ENCODE results near the gene OR51A4.
"Not testable (repeated sequence)": the region's sequence is repeated elsewhere in the genome, so short reads cannot be mapped to it uniquely, and the experiment has no call there.

OR51A4 gene

GRCh38 chr11:4957396-4957795, 10.0 kb upstream of the OR51A4 start:
- Histone ChIP-seq H3K4me3 (ENCODE audit: low read depth, low read length, poor library complexity, severe bottlenecking) (no peak overlapping the region), H2AFZ (ENCODE audit: low read length) (no peak overlapping the region), H3K4me2 (ENCODE audit: low read length) (no peak overlapping the region), H3K79me2 (ENCODE audit: insufficient read depth, low read length) (no peaks in the 10 kb centered on the region), H3F3A (ENCODE audit: insufficient read depth, low read length) (no peaks in the 10 kb centered on the region), H3K9me3 (ENCODE audit: low read length) (no peaks in the 10 kb centered on the region), H3K27me3 (ENCODE audit: insufficient read depth, low read length) (no peaks in the 10 kb centered on the region), H3K27ac (ENCODE audit: low read depth, low read length, poor library complexity, severe bottlenecking) (no peak overlapping the region), H4K20me1 (ENCODE audit: insufficient read depth, low read length) (no peaks in the 10 kb centered on the region), H3K36me3 (ENCODE audit: insufficient read depth, low read length) (no peaks in the 10 kb centered on the region), H3K4me1 (ENCODE audit: insufficient read depth, low read length, severe bottlenecking) (no peaks in the 10 kb centered on the region), H3K9me2 (ENCODE audit: low read depth, low read length) (no peaks in the 10 kb centered on the region), H3K9ac (ENCODE audit: low read length) (no peak overlapping the region)
- TF ChIP-seq EZH2 (IDR thresholded peaks at IDR 0.05; ENCODE audit: borderline replicate concordance, low read length): no peak
- TF ChIP-seq, protein P1, sequence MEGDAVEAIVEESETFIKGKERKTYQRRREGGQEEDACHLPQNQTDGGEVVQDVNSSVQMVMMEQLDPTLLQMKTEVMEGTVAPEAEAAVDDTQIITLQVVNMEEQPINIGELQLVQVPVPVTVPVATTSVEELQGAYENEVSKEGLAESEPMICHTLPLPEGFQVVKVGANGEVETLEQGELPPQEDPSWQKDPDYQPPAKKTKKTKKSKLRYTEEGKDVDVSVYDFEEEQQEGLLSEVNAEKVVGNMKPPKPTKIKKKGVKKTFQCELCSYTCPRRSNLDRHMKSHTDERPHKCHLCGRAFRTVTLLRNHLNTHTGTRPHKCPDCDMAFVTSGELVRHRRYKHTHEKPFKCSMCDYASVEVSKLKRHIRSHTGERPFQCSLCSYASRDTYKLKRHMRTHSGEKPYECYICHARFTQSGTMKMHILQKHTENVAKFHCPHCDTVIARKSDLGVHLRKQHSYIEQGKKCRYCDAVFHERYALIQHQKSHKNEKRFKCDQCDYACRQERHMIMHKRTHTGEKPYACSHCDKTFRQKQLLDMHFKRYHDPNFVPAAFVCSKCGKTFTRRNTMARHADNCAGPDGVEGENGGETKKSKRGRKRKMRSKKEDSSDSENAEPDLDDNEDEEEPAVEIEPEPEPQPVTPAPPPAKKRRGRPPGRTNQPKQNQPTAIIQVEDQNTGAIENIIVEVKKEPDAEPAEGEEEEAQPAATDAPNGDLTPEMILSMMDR (IDR thresholded peaks at IDR 0.05; ENCODE audit: low read length): no peak

- H3K9me2 ChIP-seq (ENCODE audit: low read depth, low read length); H3K79me2 ChIP-seq (ENCODE audit: insufficient read depth, low read length); H3K4me1 ChIP-seq (ENCODE audit: insufficient read depth, low read length, severe bottlenecking); H3K9ac ChIP-seq (ENCODE audit: low read length); H3K27me3 ChIP-seq (ENCODE audit: insufficient read depth, low read length); H3K9me3 ChIP-seq (ENCODE audit: low read length); H3K4me2 ChIP-seq (ENCODE audit: low read length); H3K36me3 ChIP-seq (ENCODE audit: insufficient read depth, low read length); H3K27ac ChIP-seq (ENCODE audit: low read depth, low read length, poor library complexity, severe bottlenecking); H3F3A ChIP-seq (ENCODE audit: insufficient read depth, low read length); H4K20me1 ChIP-seq (ENCODE audit: insufficient read depth, low read length); H3K4me3 ChIP-seq (ENCODE audit: low read depth, low read length, poor library complexity, severe bottlenecking); H2AFZ ChIP-seq (ENCODE audit: low read length): not testable (repeated sequence)
These were observed 8.2 kb upstream of the OR51A4 start, which contains the start of gene OR51A2 for GRCh38 chr11:4955613-4956012. Gene OR51A2 (minus strand): TSS chr11:4955713. CDS start chr11:4955713, 0 bp downstream.

DNA sequence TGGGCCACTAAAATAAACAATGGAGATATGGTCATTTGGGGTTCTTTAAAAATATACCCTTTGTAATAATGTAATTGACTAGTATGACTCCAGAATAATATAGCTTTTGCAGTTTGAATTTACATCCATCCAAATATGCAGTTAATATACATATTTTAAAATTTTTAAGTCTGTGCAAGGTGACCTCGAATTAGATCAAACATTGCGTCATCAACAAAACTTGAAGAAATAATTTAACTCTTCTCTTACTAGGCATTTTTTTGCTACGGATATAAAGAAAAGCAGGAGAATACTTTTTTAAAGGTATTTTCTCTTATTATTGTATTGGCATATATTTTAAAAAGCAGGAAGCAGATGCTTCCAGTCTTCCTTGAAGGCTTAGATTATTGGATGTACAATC, 10.7 kb downstream of the OR51A4 start:
- no peak for TF ChIP-seq EZH2 (IDR thresholded peaks at IDR 0.05; ENCODE audit: borderline replicate concordance, low read length)

GRCh38 chr11:4932751-4933150, 14.7 kb downstream of the OR51A4 start:
- Histone ChIP-seq H3K36me3 (ENCODE audit: insufficient read depth, low read length) (no peaks in the 10 kb centered on the region), H3K27ac (ENCODE audit: low read depth, low read length, poor library complexity, severe bottlenecking) (no peak overlapping the region), H3K9ac (ENCODE audit: low read length) (no peak overlapping the region), H2AFZ (ENCODE audit: low read length) (no peak overlapping the region), H3K79me2 (ENCODE audit: insufficient read depth, low read length) (no peaks in the 10 kb centered on the region), H3K27me3 (ENCODE audit: insufficient read depth, low read length) (no peaks in the 10 kb centered on the region), H3K4me2 (ENCODE audit: low read length) (no peak overlapping the region), H4K20me1 (ENCODE audit: insufficient read depth, low read length) (no peaks in the 10 kb centered on the region), H3K4me3 (ENCODE audit: low read depth, low read length, poor library complexity, severe bottlenecking) (no peak overlapping the region), H3K9me2 (ENCODE audit: low read depth, low read length) (no peaks in the 10 kb centered on the region), H3K4me1 (ENCODE audit: insufficient read depth, low read length, severe bottlenecking) (no peaks in the 10 kb centered on the region), H3K9me3 (ENCODE audit: low read length) (no peaks in the 10 kb centered on the region), H3F3A (ENCODE audit: insufficient read depth, low read length) (no peaks in the 10 kb centered on the region)
- TF ChIP-seq, protein P1 (IDR thresholded peaks at IDR 0.05; ENCODE audit: low read length): no peak
- no peak for TF ChIP-seq EZH2 (IDR thresholded peaks at IDR 0.05; ENCODE audit: borderline replicate concordance, low read length)

More for the DNA sequence above, 10.7 kb downstream of the OR51A4 start:
- Histone ChIP-seq H3K79me2 (ENCODE audit: insufficient read depth, low read length) (no peaks in the 10 kb centered on the region), H2AFZ (ENCODE audit: low read length) (no peak overlapping the region), H3K27me3 (ENCODE audit: insufficient read depth, low read length) (no peaks in the 10 kb centered on the region), H3K9me3 (ENCODE audit: low read length) (no peaks in the 10 kb centered on the region), H3K4me2 (ENCODE audit: low read length) (no peak overlapping the region), H3K9ac (ENCODE audit: low read length) (no peak overlapping the region), H3K4me1 (ENCODE audit: insufficient read depth, low read length, severe bottlenecking) (no peaks in the 10 kb centered on the region), H3K4me3 (ENCODE audit: low read depth, low read length, poor library complexity, severe bottlenecking) (no peak overlapping the region), H3K9me2 (ENCODE audit: low read depth, low read length) (no peaks in the 10 kb centered on the region), H3F3A (ENCODE audit: insufficient read depth, low read length) (no peaks in the 10 kb centered on the region), H3K27ac (ENCODE audit: low read depth, low read length, poor library complexity, severe bottlenecking) (no peak overlapping the region), H4K20me1 (ENCODE audit: insufficient read depth, low read length) (no peaks in the 10 kb centered on the region), H3K36me3 (ENCODE audit: insufficient read depth, low read length) (no peaks in the 10 kb centered on the region)
